Frontal cortex (tissue), 4 donors: Measurements from ENCODE around the gene HTATIP2. TPM values are rescaled to one million over a fixed set of nuclear protein-coding genes. Genes with fewer than 3 reads are reported as not detected.

Source experiments
- DNase-seq, 2 donors: peaks; one replicate each; pipeline ENCODE4 v3.0.0; 2012; ENCODE audit warnings: low spot score in 2 of 2
- FAIRE-seq: peaks from 2 replicates; lab custom pipeline; 2012; peaks lifted over from hg19 to GRCh38; lab: Jason Lieb, UNC
- total RNA-seq: library from RNA; depleted of rRNA; stranded (reverse); fragments of >200 nt; gene quantifications from one replicate; pipeline ENCODE4 v1.2.3, GENCODE V29; 2014
- donor health status: control.
- donor health status: control.
- donor health status: control.

Gene HTATIP2
- total RNA-seq, 1 donor from 2014 or later: 2.9 TPM

DNA sequence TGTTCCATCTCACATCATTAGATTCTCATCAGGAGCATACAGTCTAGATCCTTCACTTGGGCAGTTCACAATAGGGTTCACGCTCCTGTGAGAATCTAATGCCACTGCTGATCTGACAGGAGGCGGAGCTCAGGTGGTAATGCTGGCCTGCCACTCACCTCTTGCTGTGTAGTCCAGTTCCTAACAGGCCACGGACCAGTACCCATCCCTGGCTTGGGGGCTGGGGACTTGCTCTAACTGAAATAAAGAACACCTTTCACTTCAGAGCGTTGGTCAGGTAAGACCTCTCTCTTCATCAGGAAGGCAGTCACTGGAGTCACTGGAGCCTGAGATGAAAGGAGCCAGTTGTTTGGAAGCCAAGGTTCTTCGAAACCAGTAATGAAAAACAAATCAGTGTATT is 65.7 kb downstream of the HTATIP2 start:
- FAIRE-seq: no peak
- DNase-seq: no peak

Other genes with a start within 250 kb of the HTATIP2 start
- gene DBX1, start 203.2 kb upstream of the HTATIP2 start, total RNA-seq: not detected
- 23.6 TPM for gene PRMT3, start 24.0 kb downstream of the HTATIP2 start, total RNA-seq
- not detected for gene SLC6A5, start 235.9 kb downstream of the HTATIP2 start, total RNA-seq